Bronchial epithelial cell (primary cell): Measurements from ENCODE around the gene CBFA2T2. TPM values are rescaled to one million over a fixed set of nuclear protein-coding genes. Genes with fewer than 3 reads are reported as not detected.

Experiments used
- DNase-seq: peaks from one replicate; pipeline ENCODE4 v3.0.0-alpha.2; 2010; ENCODE audit warnings: low read depth
- FAIRE-seq: peaks from 2 replicates; lab custom pipeline; 2011; peaks lifted over from hg19 to GRCh38; lab: Jason Lieb, UNC
- H3K27me3 ChIP-seq: 2 replicates; pipeline ENCODE4 v1.5.1; 2011; ENCODE audit warnings: low read length; ENCODE audit not compliant: control insufficient read depth, insufficient read depth
- H3K36me3 ChIP-seq: 2 replicates; pipeline ENCODE4 v1.5.1; 2011; ENCODE audit warnings: low read length; ENCODE audit not compliant: control insufficient read depth, insufficient read depth
- H3K4me3 ChIP-seq: 2 replicates; pipeline ENCODE4 v1.5.1; 2011; ENCODE audit warnings: mild to moderate bottlenecking, low read depth, low read length, control low read depth
- CTCF ChIP-seq: IDR thresholded peaks from 2 replicates; pipeline ENCODE4 v1.5.1; 2011; ENCODE audit warnings: mild to moderate bottlenecking, moderate library complexity, low read length, control low read depth, inconsistent platforms; ENCODE audit not compliant: insufficient read depth, severe bottlenecking
- total RNA-seq: library from RNA; depleted of rRNA; stranded (reverse); fragments of >200 nt; gene quantifications from 2 replicates; pipeline ENCODE4 v1.2.1, GENCODE V29; 2014

Gene CBFA2T2
- total RNA-seq, 1 donor from 2014 or later, result 5.3 TPM

GRCh38 chr20:33594743-33595142 lies 104.8 kb downstream of the CBFA2T2 start:
- DNase-seq (no peak), FAIRE-seq (no peak)
- Histone ChIP-seq H3K36me3 (no peaks in the 10 kb centered on the region), H3K4me3 (no peak overlapping the region), H3K27me3 (no peaks in the 10 kb centered on the region)
- no peak for TF ChIP-seq CTCF

DNA sequence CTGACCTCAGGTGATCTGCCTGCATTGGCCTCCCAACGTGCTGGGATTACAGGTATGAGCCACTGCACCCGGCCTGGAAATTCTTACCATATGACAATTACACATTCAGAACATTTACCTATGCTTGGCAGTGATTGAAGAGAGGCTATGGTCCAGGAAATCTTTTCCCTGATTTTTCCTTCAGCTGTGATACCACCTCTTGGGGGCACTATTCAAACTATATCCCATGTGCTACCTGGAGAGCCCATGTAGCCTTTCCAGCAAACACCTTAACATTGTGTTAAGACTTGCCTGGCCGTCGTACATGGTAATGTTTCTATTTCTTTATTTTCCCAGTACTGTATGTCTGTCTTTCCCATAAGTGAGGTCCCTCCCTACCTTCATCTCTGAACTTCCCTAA lies 110.5 kb downstream of the CBFA2T2 start:
- peaks cover 1% of the 10 kb centered on the region for H3K36me3 ChIP-seq
- H3K27me3 ChIP-seq, result no peaks in the 10 kb centered on the region
- H3K4me3 ChIP-seq, result no peak overlapping the region
- no peak for FAIRE-seq
- no peak for TF ChIP-seq CTCF
- no peak for DNase-seq

- TF ChIP-seq CTCF, result no peak
- Histone ChIP-seq H3K36me3 (peaks cover 1% of the 10 kb centered on the region), H3K27me3 (no peaks in the 10 kb centered on the region), H3K4me3 (no peak overlapping the region)
- no peak for DNase-seq
- FAIRE-seq, result no peak
Measured at GRCh38 chr20:33600981-33601380, 111.1 kb downstream of the CBFA2T2 start.

DNA sequence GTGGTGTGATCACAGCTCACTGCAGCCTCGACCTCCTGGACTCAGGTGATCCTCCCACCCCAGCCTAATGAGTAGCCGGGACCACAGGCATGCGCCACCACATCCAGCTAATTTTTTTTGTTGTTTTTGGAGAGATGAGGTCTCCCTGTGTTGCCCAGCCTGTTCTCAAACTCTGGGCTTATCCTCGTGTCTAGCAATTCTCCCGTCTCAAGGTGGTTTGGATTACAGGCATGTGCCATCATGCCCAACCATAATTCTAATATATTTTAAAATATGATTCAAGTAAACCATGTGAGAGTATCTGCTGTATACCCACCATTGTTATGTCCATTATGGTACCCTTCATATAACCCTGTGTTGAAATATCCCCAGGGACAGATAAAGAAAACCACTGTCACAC lies 112.0 kb downstream of the CBFA2T2 start:
- peak; percentile 81 for DNase-seq
- peaks cover 1% of the 10 kb centered on the region for H3K36me3 ChIP-seq
- no peak for TF ChIP-seq CTCF
- no peak for FAIRE-seq
- H3K4me3 ChIP-seq, result no peak overlapping the region
- H3K27me3 ChIP-seq, result no peaks in the 10 kb centered on the region

GRCh38 chr20:33602826-33603590 lies 113.1 kb downstream of the CBFA2T2 start:
- Histone ChIP-seq H3K4me3 (no peak overlapping the region), H3K27me3 (no peaks in the 10 kb centered on the region), H3K36me3 (peaks cover 3% of the 10 kb centered on the region)
- FAIRE-seq (no peak), DNase-seq (peak; percentile 77)
- TF ChIP-seq CTCF, result no peak
